GM12865 (cell line): ENCODE measurements around the gene PHF13.
A peak's percentile ranks its signal among the peaks of the same experiment; 100 is the strongest.
"Not testable (repeated sequence)": the region's sequence is repeated elsewhere in the genome, so short reads cannot be mapped to it uniquely, and the experiment has no call there.

Source experiments
- DNase-seq: peaks from one replicate; pipeline ENCODE4 v3.0.0; 2010; ENCODE audit warnings: low read depth
- H3K4me3 ChIP-seq: 2 replicates; pipeline ENCODE4 v1.5.1; 2011; ENCODE audit warnings: mild to moderate bottlenecking, low read depth, low read length, control low read depth
- TF ChIP-seq, protein P1 (sequence below): IDR thresholded peaks from 2 replicates; pipeline ENCODE4 v1.5.1; 2011; ENCODE audit warnings: low read length, control low read depth, low read depth, inconsistent platforms; ENCODE audit not compliant: insufficient read depth; ENCODE audit errors: missing control alignments

Gene PHF13

DNA sequence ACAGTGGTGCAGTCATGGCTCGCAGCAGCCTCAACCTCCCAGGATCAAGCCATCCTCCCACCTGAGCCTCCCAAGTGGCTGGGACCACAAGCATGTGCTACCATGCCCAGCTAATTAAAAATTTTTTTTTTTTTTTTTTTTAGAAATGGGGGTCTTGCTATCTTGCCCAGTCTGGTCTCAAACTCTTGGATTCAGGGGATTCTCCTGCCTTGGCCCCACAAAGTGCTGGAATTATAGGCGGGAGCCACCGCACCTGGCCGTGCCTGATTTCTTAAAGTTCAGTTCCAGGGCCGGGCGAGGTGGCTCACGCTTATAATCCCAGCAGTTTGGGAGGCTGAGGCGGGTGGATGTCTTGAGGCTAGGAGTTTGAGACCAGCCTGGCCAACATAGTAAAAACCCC lies 17.5 kb downstream of the PHF13 start:
- DNase-seq = no peak
- TF ChIP-seq, protein P1, sequence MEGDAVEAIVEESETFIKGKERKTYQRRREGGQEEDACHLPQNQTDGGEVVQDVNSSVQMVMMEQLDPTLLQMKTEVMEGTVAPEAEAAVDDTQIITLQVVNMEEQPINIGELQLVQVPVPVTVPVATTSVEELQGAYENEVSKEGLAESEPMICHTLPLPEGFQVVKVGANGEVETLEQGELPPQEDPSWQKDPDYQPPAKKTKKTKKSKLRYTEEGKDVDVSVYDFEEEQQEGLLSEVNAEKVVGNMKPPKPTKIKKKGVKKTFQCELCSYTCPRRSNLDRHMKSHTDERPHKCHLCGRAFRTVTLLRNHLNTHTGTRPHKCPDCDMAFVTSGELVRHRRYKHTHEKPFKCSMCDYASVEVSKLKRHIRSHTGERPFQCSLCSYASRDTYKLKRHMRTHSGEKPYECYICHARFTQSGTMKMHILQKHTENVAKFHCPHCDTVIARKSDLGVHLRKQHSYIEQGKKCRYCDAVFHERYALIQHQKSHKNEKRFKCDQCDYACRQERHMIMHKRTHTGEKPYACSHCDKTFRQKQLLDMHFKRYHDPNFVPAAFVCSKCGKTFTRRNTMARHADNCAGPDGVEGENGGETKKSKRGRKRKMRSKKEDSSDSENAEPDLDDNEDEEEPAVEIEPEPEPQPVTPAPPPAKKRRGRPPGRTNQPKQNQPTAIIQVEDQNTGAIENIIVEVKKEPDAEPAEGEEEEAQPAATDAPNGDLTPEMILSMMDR = no peak
- no peak overlapping the region for H3K4me3 ChIP-seq

DNA sequence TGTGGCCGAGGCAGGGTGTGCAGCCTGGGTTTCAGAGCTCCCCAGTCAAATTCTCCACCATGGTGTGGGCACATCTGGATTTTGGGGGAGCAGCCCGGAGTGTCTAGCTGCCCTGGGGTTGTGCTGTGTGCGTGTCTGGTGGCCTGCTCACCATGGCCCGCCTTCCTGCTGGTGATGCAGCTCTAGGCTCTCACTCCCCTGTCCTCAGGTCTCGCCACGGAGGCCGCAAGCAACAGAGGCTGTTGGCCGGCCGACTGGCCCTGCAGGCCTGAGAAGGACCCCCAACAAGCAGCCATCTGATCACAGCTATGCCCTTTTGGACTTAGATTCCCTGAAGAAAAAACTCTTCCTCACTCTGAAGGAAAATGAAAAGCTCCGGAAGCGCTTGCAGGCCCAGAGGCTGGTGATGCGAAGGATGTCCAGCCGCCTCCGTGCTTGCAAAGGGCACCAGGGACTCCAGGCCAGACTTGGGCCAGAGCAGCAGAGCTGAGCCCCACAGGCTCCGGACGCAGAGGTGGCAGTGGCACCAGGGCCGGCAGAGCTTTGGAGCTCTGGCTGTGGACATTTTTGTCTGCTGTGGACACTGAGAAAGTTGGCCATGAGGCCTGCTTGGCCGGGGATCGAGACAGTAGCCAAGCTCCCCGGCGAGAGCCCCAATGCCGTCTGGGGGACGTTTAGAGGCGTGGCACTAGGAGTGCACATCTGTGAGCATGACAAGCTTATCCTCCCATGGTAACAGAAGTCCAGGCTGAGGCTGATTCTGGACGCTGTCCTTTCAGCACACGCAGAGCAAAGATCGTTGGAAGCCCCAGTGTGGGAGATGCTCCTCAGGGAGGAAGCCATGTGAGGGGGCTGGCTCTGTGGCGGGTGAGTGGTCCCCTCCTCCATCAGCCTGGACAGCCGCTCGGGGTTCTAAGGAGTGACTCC lies 19.3 kb downstream of the PHF13 start:
- DNase-seq = no peak
- TF ChIP-seq, protein P1 = no peak
- no peak overlapping the region for H3K4me3 ChIP-seq

DNA sequence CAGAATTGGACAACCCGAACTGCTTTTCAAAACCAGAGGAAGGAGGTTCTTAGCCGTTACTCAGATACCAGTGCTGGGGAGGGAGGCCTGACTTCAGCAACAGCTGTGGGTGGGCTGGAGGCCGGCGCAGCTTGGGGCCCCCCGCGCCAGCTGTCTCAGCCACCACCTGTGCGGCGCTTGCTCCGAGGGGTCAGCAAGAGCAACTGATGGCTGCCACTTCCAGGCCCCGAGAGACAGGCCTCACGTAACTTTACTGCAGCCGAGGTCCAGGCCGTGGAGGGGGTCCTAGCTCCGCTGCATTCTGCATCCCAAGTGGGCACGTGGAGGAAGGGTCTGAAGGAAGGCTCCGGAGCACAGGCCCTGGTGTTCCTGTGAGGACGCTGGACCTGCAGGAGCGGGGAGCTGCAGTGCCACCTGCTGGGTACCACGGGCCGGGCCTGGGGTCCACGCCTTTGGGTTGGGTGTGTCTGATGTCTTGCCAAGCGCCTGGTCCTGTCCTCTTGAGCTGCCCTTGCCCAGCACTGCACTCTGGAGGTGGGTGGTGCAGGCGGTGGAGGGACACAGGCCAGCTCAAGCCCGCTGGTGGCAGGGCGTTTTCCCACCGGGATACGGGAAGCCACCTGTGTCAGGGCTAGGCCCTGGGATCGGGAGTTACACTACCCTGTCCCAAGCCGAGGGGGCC lies 21.0 kb downstream of the PHF13 start:
- peak; percentile 37 for DNase-seq

DNA sequence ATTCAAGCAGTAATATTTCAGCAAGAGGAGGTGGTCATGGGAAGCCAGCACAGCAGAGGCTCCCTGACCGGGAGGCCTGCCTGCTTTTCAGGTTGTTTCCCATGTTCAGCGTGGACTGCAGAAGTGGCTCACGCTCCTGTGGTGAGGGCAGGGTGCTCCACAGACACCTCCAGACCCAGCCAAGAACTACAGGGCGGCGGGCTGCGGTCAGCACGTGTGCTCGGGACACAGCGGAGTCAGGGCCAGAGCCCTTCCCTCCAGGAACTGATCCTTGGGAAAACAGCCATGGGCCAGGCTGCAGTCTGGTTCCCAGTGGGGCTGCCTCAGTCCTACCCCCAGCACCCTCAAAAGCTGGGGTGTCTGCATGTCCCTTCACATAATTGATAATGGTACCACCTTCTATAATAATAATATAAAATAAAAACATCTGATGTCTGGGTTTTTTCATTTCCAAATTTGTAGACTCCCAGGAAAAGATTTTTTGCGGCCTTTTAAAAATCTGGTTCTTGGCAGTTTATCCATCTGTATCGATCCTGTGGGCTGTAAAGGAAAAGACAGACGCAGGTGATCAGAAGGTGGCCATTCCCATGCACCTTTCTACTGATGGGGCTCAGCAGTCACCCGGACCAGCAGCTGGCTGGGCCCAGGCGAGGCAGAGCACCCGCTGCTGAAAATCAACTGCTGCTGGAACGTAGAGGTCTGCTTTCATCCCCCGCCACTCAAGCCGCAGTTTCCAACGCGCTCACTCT lies 21.8 kb downstream of the PHF13 start:
- DNase-seq = no peak
- TF ChIP-seq, protein P1 = no peak
- no peak overlapping the region for H3K4me3 ChIP-seq

More for the DNA sequence above, 21.0 kb downstream of the PHF13 start:
- no peak overlapping the region for H3K4me3 ChIP-seq
- TF ChIP-seq, protein P1 = peak; percentile 43

DNA sequence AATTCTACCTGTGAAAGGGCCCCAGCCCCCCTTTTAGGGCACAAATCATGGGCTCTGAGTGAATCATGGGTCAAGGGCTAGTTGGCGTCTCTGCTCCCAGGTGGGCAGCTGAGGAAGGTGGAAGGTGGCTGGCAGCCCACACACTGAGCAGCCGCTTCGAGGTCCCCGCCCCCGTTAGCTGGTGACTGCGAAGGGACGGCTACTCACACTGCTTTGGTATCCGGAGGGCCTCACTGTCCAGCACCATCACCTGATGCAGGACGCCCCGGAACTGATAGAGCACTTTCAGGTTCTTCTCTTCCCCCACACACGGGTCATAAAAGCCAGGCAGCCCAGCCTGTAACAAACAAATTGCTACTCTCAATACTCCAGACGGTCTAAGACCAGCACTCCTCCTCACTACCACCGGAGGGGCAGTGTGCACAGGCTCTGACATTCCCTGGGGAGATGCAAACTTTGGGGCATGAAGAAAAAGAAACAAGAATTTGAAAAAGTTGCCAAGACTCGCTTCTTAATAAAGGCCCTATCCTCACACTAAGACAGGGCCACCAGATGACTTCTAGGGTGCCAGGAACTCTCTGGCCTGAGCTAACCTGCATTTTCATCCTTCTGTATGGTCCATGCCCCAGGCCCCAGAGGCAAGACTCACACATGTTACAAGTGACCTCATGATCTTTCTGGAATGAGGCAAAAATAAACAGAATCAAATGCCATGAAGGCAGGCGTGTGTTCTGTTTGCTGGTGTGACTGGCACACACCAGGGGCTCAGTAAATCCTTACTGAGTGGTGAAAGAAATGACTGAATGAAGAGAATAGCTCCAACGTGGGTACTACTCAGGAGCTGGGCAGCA lies 22.6 kb downstream of the PHF13 start:
- TF ChIP-seq, protein P1 = no peak
- no peak overlapping the region for H3K4me3 ChIP-seq

DNA sequence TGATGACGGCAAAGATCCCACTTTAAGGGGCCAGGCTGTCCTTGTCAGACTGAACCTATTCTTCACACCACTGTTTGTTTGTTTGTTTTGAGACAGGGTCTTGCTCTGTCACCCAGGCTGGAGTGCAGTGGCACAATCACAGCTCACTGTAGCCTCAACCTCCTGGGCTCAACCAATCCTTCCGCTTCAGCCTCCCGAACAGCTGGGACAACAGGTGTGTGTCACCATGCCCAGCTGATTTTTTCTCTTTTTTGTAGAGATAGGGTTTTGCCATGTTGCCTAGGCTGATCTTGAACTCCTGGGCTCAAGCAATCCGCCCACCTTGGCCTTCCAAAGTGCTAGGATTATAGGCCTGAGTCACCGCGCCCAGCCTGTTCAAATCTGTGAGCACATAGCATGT lies 23.2 kb downstream of the PHF13 start:
- DNase-seq = not testable (repeated sequence)

More for the DNA sequence above, 22.6 kb downstream of the PHF13 start:
- no peak for DNase-seq

More for the DNA sequence above, 23.2 kb downstream of the PHF13 start:
- not testable (repeated sequence) for H3K4me3 ChIP-seq
